ENCODE results near the gene ATP6V0E2. TPM values are rescaled to one million over a fixed set of nuclear protein-coding genes. Genes with fewer than 3 reads are reported as not detected.
A peak's percentile ranks its signal among the peaks of the same experiment; 100 is the strongest.

Gene ATP6V0E2
- total RNA-seq, 4 donors from 2014 or later = 17.9 to 55.1 (median 32.7) TPM

DNA sequence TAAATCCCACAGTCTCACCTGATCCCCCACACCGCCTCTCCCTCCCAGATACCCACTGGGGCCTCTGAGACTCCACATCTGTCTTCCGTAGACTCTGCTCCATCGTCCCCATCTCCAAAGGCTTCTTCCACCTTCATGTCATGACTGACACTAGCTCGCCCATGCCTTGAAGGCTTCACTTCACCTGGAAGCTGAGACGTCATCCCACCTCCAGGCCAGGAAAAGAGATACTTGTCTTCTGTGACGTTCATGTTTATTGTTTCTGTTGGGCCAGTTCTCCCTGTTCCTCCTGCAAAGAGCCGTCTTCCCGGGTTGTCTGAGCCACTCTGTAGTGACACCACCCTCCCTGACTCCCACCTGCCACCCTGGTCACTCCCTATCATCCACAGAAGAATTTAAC, 39.2 kb upstream of the ATP6V0E2 start:
- intact Hi-C loops (cut with DNase I) = no loop called here
- Histone ChIP-seq H3K27me3 (peaks cover 0 to 32% (median 0%) of the 10 kb centered on the region in 4 donors), H3K4me1 (peaks cover 9 to 16% (median 14%) of the 10 kb centered on the region in 4 donors), H3K4me3 (no peak overlapping the region), H3K27ac (replicated peaks in 1 of 4) (no peak overlapping the region), H3K9me3 (no peaks in the 10 kb centered on the region), H3K36me3 (no peaks in the 10 kb centered on the region)
- 83% methylated on average over 8 of the region's 8 CpGs for WGBS
- no peak for DNase-seq (ENCODE audit: extremely low spot score)
- TF ChIP-seq POLR2AphosphoS5 (IDR thresholded peaks at IDR 0.05) (no peak), EP300 (IDR thresholded peaks at IDR 0.05) (no peak), POLR2A (IDR thresholded peaks at IDR 0.05; ENCODE audit: low read depth) (no peak)
- TF ChIP-seq, protein P1, sequence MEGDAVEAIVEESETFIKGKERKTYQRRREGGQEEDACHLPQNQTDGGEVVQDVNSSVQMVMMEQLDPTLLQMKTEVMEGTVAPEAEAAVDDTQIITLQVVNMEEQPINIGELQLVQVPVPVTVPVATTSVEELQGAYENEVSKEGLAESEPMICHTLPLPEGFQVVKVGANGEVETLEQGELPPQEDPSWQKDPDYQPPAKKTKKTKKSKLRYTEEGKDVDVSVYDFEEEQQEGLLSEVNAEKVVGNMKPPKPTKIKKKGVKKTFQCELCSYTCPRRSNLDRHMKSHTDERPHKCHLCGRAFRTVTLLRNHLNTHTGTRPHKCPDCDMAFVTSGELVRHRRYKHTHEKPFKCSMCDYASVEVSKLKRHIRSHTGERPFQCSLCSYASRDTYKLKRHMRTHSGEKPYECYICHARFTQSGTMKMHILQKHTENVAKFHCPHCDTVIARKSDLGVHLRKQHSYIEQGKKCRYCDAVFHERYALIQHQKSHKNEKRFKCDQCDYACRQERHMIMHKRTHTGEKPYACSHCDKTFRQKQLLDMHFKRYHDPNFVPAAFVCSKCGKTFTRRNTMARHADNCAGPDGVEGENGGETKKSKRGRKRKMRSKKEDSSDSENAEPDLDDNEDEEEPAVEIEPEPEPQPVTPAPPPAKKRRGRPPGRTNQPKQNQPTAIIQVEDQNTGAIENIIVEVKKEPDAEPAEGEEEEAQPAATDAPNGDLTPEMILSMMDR (IDR thresholded peaks at IDR 0.05) = no peak

- TF ChIP-seq, protein P1 (IDR thresholded peaks at IDR 0.05) = no peak
- TF ChIP-seq POLR2AphosphoS5 (IDR thresholded peaks at IDR 0.05) (no peak), POLR2A (IDR thresholded peaks at IDR 0.05; ENCODE audit: low read depth) (no peak), EP300 (IDR thresholded peaks at IDR 0.05) (no peak)
- Histone ChIP-seq H3K27ac (replicated peaks in 1 of 4) (no peak overlapping the region), H3K36me3 (no peaks in the 10 kb centered on the region), H3K27me3 (peaks cover 0 to 23% (median 0%) of the 10 kb centered on the region in 4 donors), H3K4me1 (peaks cover 10 to 21% (median 17%) of the 10 kb centered on the region in 4 donors), H3K9me3 (no peaks in the 10 kb centered on the region), H3K4me3 (no peak overlapping the region)
- 50% methylated on average over 1 of the region's 1 CpG for WGBS
- intact Hi-C loops (cut with DNase I) = loop anchor here (5.0 kb wide), 2 partner anchors 36 to 124 kb away; partner anchors contain the start of gene ATP6V0E2
- no peak for DNase-seq (ENCODE audit: extremely low spot score)
Observed at GRCh38 chr7:149836434-149836833, 37.3 kb upstream of the ATP6V0E2 start.

GRCh38 chr7:149837564-149838223, 36.1 kb upstream of the ATP6V0E2 start:
- WGBS = 34% methylated on average over 16 of the region's 17 CpGs
- peak overlapping the region in 3 of 4 donors; percentile 94 to 97 (median 95) for H3K27ac ChIP-seq (replicated peaks in 1 of 4)

GRCh38 chr7:149838224-149838991, 35.4 kb upstream of the ATP6V0E2 start, which contains the start of gene ZNF862:
Gene ZNF862, plus strand, starts transcription at chr7:149838375. Its CDS starts 237 bp downstream, at chr7:149838612.
- WGBS = 0% methylated on average over 11 of the region's 86 CpGs

More at GRCh38 chr7:149837564-149838223, 36.1 kb upstream of the ATP6V0E2 start:
- DNase-seq (ENCODE audit: extremely low spot score) = no peak
- no peak for TF ChIP-seq POLR2AphosphoS5 (IDR thresholded peaks at IDR 0.05)
- TF ChIP-seq, protein P1 (IDR thresholded peaks at IDR 0.05) = no peak
- TF ChIP-seq EP300 (IDR thresholded peaks at IDR 0.05) = no peak
- TF ChIP-seq POLR2A (IDR thresholded peaks at IDR 0.05; ENCODE audit: low read depth) = no peak
- Histone ChIP-seq H3K27me3 (peaks cover 0 to 16% (median 0%) of the 10 kb centered on the region in 4 donors), H3K4me1 (peaks cover 10 to 21% (median 17%) of the 10 kb centered on the region in 4 donors), H3K9me3 (no peaks in the 10 kb centered on the region), H3K4me3 (peak overlapping the region in 3 of 4 donors; percentile 86 to 99 (median 96)), H3K36me3 (no peaks in the 10 kb centered on the region)
- intact Hi-C loops (cut with DNase I) = loop anchor here (5.0 kb wide), 2 partner anchors 35 to 125 kb away; partner anchors contain the start of gene ATP6V0E2

More at GRCh38 chr7:149838224-149838991, 35.4 kb upstream of the ATP6V0E2 start, which contains the start of gene ZNF862:
- peak; percentile 99 for DNase-seq (ENCODE audit: extremely low spot score)
- Histone ChIP-seq H3K27ac (replicated peaks in 1 of 4) (peak within 1 kb of the TSS; percentile 94 to 98 (median 96)), H3K27me3 (peaks cover 0 to 9% (median 0%) of the 10 kb centered on the region in 4 donors), H3K9me3 (no peaks in the 10 kb centered on the region), H3K4me3 (peak within 1 kb of the TSS; percentile 86 to 99 (median 98)), H3K36me3 (no peaks in the 10 kb centered on the region), H3K4me1 (peaks cover 10 to 21% (median 17%) of the 10 kb centered on the region in 4 donors)
- TF ChIP-seq EP300 (IDR thresholded peaks at IDR 0.05) = no peak
- TF ChIP-seq POLR2A (IDR thresholded peaks at IDR 0.05; ENCODE audit: low read depth) = peak; percentile 17
- peak; percentile 92 to 98 for TF ChIP-seq POLR2AphosphoS5 (IDR thresholded peaks at IDR 0.05)
- intact Hi-C loops (cut with DNase I) = loop anchor here (5.0 kb wide), 2 partner anchors 34 to 126 kb away; partner anchors contain the start of gene ATP6V0E2
